Suprapubic skin (tissue), 4 donors: Measurements from ENCODE around the gene VLDLR.

ENCODE experiments used
- CTCF ChIP-seq, 2 donors: fragments of 200-600 bp in 1 of 2; fragments of 450-650 bp in 1 of 2; sonication (generic) in 1 of 2; IDR thresholded peaks; one replicate each; pipeline ENCODE4 v1.5.1; 2016 to 2019; ENCODE audit warnings: antibody characterized with exemption in 2 of 2, mild to moderate bottlenecking in 1 of 2, moderate library complexity in 1 of 2
- EP300 ChIP-seq: sonication (generic); formaldehyde crosslinking; IDR thresholded peaks from one replicate; pipeline ENCODE4 v1.6.1; 2017; ENCODE audit warnings: antibody characterized with exemption
- POLR2AphosphoS5 ChIP-seq, 3 donors: sonication (generic); formaldehyde crosslinking; IDR thresholded peaks; one replicate each; pipeline ENCODE4 v1.6.1; 2017; ENCODE audit warnings: antibody characterized with exemption in 3 of 3

- TF ChIP-seq CTCF (IDR thresholded peaks at IDR 0.05) (no peak), POLR2AphosphoS5 (IDR thresholded peaks at IDR 0.05) (no peak), EP300 (no peak)
These were observed 24.0 kb downstream of the VLDLR start for GRCh38 chr9:2645569-2645968.
